ENCODE results near the gene SH2D3A. TPM values are rescaled to one million over a fixed set of nuclear protein-coding genes. Genes with fewer than 3 reads are reported as not detected.

Gene SH2D3A
- total RNA-seq, 1 donor from 2014 or later: not detected

- H3K27ac Mint-ChIP-seq (ENCODE audit: unreplicated experiment): no peak overlapping the region
- no peak overlapping the region for H3K4me3 Mint-ChIP-seq
- H3K4me1 Mint-ChIP-seq: no peaks in the 10 kb centered on the region
- no peak for DNase-seq (ENCODE audit: low read depth, low spot score)
- H3K36me3 Mint-ChIP-seq (ENCODE audit: low read depth): no peaks in the 10 kb centered on the region
- H3K27me3 Mint-ChIP-seq (ENCODE audit: low read depth): peaks cover 18% of the 10 kb centered on the region
- H3K9me3 Mint-ChIP-seq: no peaks in the 10 kb centered on the region
- no peak for TF ChIP-seq CTCF (conservative IDR thresholded peaks at IDR 0.05)
Observed at GRCh38 chr19:6761053-6761676, 6.1 kb downstream of the SH2D3A start.

- TF ChIP-seq CTCF (conservative IDR thresholded peaks at IDR 0.05): no peak
- no peak for DNase-seq (ENCODE audit: low read depth, low spot score)
- Mint-ChIP-seq H3K27ac (ENCODE audit: unreplicated experiment) (no peak overlapping the region), H3K27me3 (ENCODE audit: low read depth) (peaks cover 13% of the 10 kb centered on the region), H3K4me1 (no peaks in the 10 kb centered on the region), H3K4me3 (no peak overlapping the region), H3K36me3 (ENCODE audit: low read depth) (no peaks in the 10 kb centered on the region), H3K9me3 (no peaks in the 10 kb centered on the region)
Observed at GRCh38 chr19:6760606-6761005, 6.6 kb downstream of the SH2D3A start.

GRCh38 chr19:6754653-6755463 is 12.4 kb downstream of the SH2D3A start:
- H3K9me3 Mint-ChIP-seq: no peaks in the 10 kb centered on the region
- DNase-seq (ENCODE audit: low read depth, low spot score): no peak
- no peak overlapping the region for H3K27ac Mint-ChIP-seq (ENCODE audit: unreplicated experiment)
- H3K4me3 Mint-ChIP-seq: no peak overlapping the region
- H3K4me1 Mint-ChIP-seq: no peaks in the 10 kb centered on the region
- peaks cover 10% of the 10 kb centered on the region for H3K27me3 Mint-ChIP-seq (ENCODE audit: low read depth)
- H3K36me3 Mint-ChIP-seq (ENCODE audit: low read depth): no peaks in the 10 kb centered on the region
- no peak for TF ChIP-seq CTCF (conservative IDR thresholded peaks at IDR 0.05)

- no peak overlapping the region for H3K27ac Mint-ChIP-seq (ENCODE audit: unreplicated experiment)
- H3K9me3 Mint-ChIP-seq: no peaks in the 10 kb centered on the region
- TF ChIP-seq CTCF (conservative IDR thresholded peaks at IDR 0.05): no peak
- DNase-seq (ENCODE audit: low read depth, low spot score): no peak
- H3K27me3 Mint-ChIP-seq (ENCODE audit: low read depth): peaks cover 10% of the 10 kb centered on the region
- no peaks in the 10 kb centered on the region for H3K36me3 Mint-ChIP-seq (ENCODE audit: low read depth)
- no peak overlapping the region for H3K4me3 Mint-ChIP-seq
- H3K4me1 Mint-ChIP-seq: no peaks in the 10 kb centered on the region
Observed at GRCh38 chr19:6754136-6754535, 13.1 kb downstream of the SH2D3A start.

GRCh38 chr19:6753178-6754031 is 13.8 kb downstream of the SH2D3A start:
- Mint-ChIP-seq H3K27me3 (ENCODE audit: low read depth) (peaks cover 10% of the 10 kb centered on the region), H3K4me1 (no peaks in the 10 kb centered on the region), H3K4me3 (peak overlapping the region; percentile 64), H3K27ac (ENCODE audit: unreplicated experiment) (no peak overlapping the region), H3K9me3 (no peaks in the 10 kb centered on the region), H3K36me3 (ENCODE audit: low read depth) (no peaks in the 10 kb centered on the region)
- TF ChIP-seq CTCF (conservative IDR thresholded peaks at IDR 0.05): peak; percentile 30
- DNase-seq (ENCODE audit: low read depth, low spot score): peak; percentile 63
